RWPE2 (cell line): ENCODE results near the gene C20orf144.

Source experiments
- ATAC-seq: fragments of 200-7000 bp; cut with Tn5 transposase; 3 replicates; pipeline ENCODE4 v1.9.1; 2021; ENCODE audit warnings: low read depth
- DNase-seq: peaks from one replicate; pipeline ENCODE4 v3.0.0-alpha.2; 2020; ENCODE audit warnings: low spot score
- H3K27ac ChIP-seq: fragments of 450-650 bp; 2 replicates; pipeline ENCODE4 v1.5.1; 2017; ENCODE audit warnings: mild to moderate bottlenecking; ENCODE audit not compliant: poor library complexity, severe bottlenecking
- H3K27me3 ChIP-seq: fragments of 250-450 bp; sonication (Bioruptor Pico); 2 replicates; pipeline ENCODE4 v1.5.1; 2021; ENCODE audit warnings: mild to moderate bottlenecking, moderate library complexity; ENCODE audit not compliant: insufficient read depth, poor library complexity, severe bottlenecking
- H3K36me3 ChIP-seq: fragments of 250-450 bp; sonication (Bioruptor Pico); 2 replicates; pipeline ENCODE4 v1.5.1; 2020; ENCODE audit warnings: low read depth, mild to moderate bottlenecking, moderate library complexity
- H3K4me1 ChIP-seq: fragments of 250-450 bp; sonication (Bioruptor Pico); 2 replicates; pipeline ENCODE4 v1.5.1; 2021; ENCODE audit warnings: mild to moderate bottlenecking, moderate library complexity; ENCODE audit not compliant: insufficient read depth, poor library complexity, severe bottlenecking
- H3K4me3 ChIP-seq: fragments of 250-450 bp; sonication (Bioruptor Pico); 2 replicates; pipeline ENCODE4 v1.5.1; 2021; ENCODE audit warnings: mild to moderate bottlenecking, moderate library complexity; ENCODE audit not compliant: severe bottlenecking
- H3K9me3 ChIP-seq: fragments of 250-450 bp; sonication (Bioruptor Pico); 2 replicates; pipeline ENCODE4 v1.5.1; 2021; ENCODE audit warnings: mild to moderate bottlenecking, moderate library complexity; ENCODE audit not compliant: severe bottlenecking
- TF ChIP-seq, protein P1 (sequence below): fragments of 450-650 bp; IDR thresholded peaks from one replicate; pipeline ENCODE4 v1.5.1; 2017; ENCODE audit warnings: mild to moderate bottlenecking, moderate library complexity; ENCODE audit not compliant: poor library complexity, severe bottlenecking

C20orf144 gene

DNA sequence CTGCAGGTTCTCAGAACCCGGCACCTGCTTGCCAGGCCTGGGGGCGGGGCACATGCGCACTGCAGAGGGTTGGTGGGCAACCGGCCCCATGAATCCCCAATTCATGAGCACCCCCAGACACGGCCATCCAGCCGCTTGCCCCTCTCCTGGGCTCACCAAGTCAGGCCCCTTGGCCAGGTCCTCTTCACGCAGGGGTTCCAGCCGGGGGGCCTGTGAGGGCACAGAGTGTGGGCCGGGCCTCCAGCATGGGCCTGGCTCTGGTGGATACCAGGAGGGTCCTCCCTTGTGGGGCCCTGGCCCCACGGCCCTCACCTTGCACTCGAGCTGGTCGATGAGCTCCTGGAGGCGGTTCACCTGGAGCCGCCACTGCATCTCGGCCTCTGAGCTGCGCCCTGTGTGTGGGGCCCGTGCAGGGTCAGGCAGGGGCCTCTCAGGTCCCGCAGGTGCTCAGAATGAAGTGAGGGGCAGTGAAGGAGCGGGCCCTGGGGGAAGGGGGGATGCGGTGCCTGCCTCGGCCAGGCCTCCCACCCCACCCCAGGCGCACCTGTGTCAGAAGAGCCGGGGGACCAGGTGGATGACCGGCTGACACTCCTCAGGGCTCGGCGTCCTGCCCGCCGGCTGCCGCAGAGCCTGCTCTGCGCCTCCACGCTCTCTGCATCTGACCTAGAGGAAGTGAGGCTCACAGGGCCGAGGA lies 2.6 kb upstream of the C20orf144 start:
- H3K36me3 ChIP-seq, result no peaks in the 10 kb centered on the region
- H3K27ac ChIP-seq, result no peak overlapping the region
- no peak for ATAC-seq
- TF ChIP-seq, protein P1, sequence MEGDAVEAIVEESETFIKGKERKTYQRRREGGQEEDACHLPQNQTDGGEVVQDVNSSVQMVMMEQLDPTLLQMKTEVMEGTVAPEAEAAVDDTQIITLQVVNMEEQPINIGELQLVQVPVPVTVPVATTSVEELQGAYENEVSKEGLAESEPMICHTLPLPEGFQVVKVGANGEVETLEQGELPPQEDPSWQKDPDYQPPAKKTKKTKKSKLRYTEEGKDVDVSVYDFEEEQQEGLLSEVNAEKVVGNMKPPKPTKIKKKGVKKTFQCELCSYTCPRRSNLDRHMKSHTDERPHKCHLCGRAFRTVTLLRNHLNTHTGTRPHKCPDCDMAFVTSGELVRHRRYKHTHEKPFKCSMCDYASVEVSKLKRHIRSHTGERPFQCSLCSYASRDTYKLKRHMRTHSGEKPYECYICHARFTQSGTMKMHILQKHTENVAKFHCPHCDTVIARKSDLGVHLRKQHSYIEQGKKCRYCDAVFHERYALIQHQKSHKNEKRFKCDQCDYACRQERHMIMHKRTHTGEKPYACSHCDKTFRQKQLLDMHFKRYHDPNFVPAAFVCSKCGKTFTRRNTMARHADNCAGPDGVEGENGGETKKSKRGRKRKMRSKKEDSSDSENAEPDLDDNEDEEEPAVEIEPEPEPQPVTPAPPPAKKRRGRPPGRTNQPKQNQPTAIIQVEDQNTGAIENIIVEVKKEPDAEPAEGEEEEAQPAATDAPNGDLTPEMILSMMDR, result no peak
- peak; percentile 86 for DNase-seq
- no peaks in the 10 kb centered on the region for H3K27me3 ChIP-seq
- no peak overlapping the region for H3K4me3 ChIP-seq
- no peaks in the 10 kb centered on the region for H3K4me1 ChIP-seq
- no peaks in the 10 kb centered on the region for H3K9me3 ChIP-seq

DNA sequence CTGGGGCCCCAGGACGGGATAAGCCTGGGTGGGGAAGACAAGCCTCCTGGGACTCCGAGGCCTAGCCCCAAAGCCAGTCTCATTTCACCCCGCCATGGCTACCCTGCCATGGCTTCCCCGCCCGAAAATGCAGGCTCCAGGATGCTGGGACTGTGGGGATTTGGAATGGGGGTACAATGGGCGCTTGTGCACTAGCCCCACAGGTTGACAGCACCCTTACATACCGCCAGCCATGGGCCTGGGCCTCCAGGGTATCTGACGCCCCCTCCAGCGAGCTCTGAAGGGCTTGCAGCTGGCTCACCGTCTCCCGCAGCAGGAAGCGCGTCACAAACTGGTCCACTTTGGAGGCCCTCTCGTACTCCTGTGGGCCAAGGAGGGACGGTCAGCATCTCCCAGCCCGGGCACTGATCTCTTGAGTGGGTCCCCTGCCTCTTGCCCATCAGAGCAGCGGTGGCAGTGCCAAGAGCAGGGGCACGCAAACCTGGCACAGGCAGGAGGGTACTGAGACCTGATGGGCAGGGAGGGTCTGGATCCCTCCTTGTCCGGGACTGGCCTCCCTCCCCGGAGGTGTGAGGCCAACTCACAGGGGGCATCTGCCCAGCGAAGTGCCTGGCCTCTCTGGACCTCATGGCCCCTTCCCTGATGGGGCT lies 2.0 kb upstream of the C20orf144 start:
- H3K4me3 ChIP-seq, result no peak overlapping the region
- peak; percentile 80 for DNase-seq
- no peak overlapping the region for H3K27ac ChIP-seq
- TF ChIP-seq, protein P1, result no peak
- H3K27me3 ChIP-seq, result no peaks in the 10 kb centered on the region
- H3K9me3 ChIP-seq, result no peaks in the 10 kb centered on the region
- no peaks in the 10 kb centered on the region for H3K36me3 ChIP-seq
- ATAC-seq, result no peak
- no peaks in the 10 kb centered on the region for H3K4me1 ChIP-seq

DNA sequence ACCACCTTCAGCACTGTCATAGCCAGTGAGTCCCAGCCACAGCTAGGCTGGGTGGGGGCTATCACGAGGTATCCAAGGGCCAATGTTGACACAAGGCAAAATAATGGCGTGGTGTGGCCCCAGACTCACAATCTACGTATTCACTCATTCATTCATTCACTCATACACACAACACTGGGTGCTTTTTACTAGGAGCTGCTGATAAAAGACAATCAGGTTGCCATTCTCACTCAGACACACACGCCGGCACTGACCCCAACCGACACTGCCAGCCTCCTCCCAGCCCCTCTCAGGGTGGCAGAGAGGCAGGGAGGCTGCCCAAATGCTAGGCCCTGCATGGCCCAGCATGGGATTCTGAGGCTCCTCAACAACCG lies 1.5 kb upstream of the C20orf144 start:
- TF ChIP-seq, protein P1, result no peak
- H3K27me3 ChIP-seq, result no peaks in the 10 kb centered on the region
- no peaks in the 10 kb centered on the region for H3K4me1 ChIP-seq
- no peak for ATAC-seq
- no peaks in the 10 kb centered on the region for H3K36me3 ChIP-seq
- no peak overlapping the region for H3K4me3 ChIP-seq
- H3K9me3 ChIP-seq, result no peaks in the 10 kb centered on the region
- H3K27ac ChIP-seq, result no peak overlapping the region
- no peak for DNase-seq

DNA sequence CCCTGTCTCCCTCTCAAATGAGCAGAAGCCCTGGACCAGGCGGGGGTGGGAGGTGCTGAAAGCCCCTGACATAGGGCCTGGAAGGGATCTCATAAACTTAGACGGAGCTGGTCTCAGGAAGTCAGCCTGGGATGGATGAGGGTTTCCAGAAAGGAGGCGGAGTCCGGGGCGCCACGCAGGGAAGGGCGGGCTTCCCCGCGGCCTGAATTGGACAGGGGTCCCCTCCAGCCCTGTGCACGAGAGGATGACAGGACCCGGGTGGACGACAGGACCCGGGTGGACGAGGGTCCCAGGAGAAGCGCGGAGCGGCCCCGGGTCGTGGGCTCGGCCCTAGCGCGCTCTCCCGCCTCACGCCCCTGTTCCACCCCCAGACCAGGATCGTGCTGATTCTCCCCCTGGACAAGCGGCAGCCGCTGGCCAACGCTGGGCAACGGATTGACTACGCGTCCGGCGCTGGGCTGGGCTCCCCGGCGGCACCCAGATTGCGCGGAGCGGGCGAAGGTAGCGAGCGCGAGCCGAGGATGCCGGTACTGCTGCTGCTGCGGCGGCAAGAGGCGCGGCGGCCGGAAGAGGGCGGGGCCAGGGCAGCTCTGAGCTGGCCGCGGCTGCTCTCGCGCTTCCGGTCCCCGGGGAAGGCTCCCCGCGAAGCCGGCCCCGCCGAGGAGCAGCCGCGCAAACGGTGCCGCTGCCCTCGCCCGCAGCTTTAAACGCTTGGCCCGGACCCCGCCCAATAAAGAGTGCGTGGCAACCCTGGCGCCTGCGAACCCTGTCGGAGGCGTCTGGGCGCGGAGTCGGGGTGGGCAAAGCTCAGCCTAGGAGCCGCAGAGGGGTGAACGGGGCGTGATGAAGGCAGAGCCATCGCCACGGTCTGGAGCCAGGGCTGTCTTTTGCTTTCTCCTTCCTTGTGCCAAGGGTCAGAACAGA lies 1.3 kb downstream of the C20orf144 start:
- TF ChIP-seq, protein P1, result no peak
- Histone ChIP-seq H3K36me3 (peaks cover 2% of the 10 kb centered on the region), H3K9me3 (no peaks in the 10 kb centered on the region), H3K27ac (peak overlapping the region; percentile 59), H3K27me3 (no peaks in the 10 kb centered on the region), H3K4me3 (peak overlapping the region; percentile 67), H3K4me1 (peaks cover 3% of the 10 kb centered on the region)
- DNase-seq, result peak; percentile 95
- ATAC-seq, result peak; percentile 59
